GM10266 (cell line): ENCODE measurements around the gene VAMP2.

ENCODE experiments used
- DNase-seq: peaks from one replicate; pipeline ENCODE4 v3.0.0; 2012; ENCODE audit errors: extremely low spot score
- TF ChIP-seq, protein P1 (sequence below): IDR thresholded peaks from 2 replicates; pipeline ENCODE4 v1.5.1; 2012; ENCODE audit warnings: mild to moderate bottlenecking, low read depth; ENCODE audit not compliant: control insufficient read depth, insufficient read depth; ENCODE audit errors: missing control alignments

VAMP2 gene

DNA sequence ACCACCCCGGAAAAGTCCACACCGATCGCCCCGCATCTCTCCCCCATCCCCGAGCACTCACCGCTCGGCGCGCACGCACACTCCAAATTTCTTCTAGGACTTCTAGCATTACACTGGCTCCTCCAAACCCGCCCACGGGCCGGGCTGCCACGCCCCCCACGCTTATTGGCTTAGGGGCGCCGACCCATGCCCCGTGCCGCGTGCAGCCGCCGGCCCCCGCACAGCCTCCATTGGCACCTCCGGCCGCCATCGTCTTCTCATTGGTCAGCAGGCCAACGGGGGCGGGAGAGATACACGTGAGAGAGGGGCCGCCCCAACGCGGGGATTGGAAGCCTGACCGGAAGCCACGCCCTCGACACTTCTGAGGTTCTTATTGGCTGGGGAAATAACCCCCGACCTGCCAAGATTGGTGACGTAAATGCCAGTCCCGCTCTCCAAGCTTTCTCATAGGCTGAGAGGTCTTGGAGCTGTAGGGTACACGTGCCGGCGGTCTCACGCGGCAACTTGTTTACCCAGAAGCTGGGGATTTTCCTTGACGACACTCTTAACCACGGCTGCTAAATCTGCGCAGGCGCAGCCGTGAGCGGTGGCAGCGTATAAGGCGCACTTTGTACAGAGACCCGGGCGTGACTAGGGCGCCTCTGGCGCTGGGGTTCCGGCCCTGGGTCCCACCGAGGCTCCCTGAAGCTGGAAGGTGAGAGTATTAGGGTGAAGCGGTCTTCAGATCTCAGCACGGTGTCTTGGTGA, 6.3 kb downstream of the VAMP2 start:
- TF ChIP-seq, protein P1, sequence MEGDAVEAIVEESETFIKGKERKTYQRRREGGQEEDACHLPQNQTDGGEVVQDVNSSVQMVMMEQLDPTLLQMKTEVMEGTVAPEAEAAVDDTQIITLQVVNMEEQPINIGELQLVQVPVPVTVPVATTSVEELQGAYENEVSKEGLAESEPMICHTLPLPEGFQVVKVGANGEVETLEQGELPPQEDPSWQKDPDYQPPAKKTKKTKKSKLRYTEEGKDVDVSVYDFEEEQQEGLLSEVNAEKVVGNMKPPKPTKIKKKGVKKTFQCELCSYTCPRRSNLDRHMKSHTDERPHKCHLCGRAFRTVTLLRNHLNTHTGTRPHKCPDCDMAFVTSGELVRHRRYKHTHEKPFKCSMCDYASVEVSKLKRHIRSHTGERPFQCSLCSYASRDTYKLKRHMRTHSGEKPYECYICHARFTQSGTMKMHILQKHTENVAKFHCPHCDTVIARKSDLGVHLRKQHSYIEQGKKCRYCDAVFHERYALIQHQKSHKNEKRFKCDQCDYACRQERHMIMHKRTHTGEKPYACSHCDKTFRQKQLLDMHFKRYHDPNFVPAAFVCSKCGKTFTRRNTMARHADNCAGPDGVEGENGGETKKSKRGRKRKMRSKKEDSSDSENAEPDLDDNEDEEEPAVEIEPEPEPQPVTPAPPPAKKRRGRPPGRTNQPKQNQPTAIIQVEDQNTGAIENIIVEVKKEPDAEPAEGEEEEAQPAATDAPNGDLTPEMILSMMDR: peak; percentile 8

DNA sequence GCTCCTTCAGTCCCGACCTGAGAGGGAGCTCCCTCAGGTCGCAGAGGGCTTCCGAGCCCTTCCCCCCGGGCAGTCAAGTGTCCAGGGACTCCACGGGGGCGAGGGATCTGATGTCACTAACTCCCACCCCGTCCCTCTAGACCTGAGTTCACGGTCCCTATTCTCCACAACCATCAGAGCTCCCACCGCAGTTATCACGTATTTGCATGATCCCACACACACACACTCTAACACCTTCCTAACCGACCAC, 6.8 kb downstream of the VAMP2 start:
- DNase-seq: no peak
- TF ChIP-seq, protein P1: no peak

More for the DNA sequence above, 6.3 kb downstream of the VAMP2 start:
- DNase-seq: peak; percentile 97

GRCh38 chr17:8155231-8155995, 7.3 kb downstream of the VAMP2 start:
- DNase-seq: no peak
- TF ChIP-seq, protein P1: no peak

DNA sequence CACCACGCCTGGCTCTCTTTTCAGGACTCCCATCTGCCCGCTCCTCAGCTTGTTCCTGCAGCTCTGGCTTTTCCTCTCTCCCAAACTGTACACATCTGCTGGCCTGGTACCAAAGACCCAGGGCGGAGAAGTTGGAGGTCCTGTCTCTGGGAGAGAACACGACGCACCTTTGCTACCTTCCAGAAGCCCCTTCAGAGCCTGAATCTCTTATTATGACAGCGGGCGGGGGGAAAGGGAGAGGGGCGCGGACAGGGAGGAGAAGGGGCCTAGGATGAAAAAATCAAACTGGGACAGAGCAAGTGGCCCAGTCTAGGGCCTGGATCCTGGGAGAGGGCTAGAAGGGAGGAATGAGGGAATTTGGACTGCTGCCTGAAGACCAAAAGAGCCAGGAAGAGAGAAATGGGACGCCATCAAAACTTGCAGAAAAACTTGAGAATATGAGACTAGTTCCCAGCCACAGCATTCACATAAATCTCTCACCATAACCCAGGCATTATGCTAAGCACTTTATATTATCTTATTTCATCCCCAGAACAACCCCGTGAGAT, 8.1 kb downstream of the VAMP2 start:
- no peak for DNase-seq
- TF ChIP-seq, protein P1: no peak

- TF ChIP-seq, protein P1: no peak
- DNase-seq: peak; percentile 79
These were observed 8.7 kb downstream of the VAMP2 start for GRCh38 chr17:8153957-8154607.

- TF ChIP-seq, protein P1: no peak
- DNase-seq: peak; percentile 46
These were observed 9.2 kb downstream of the VAMP2 start for GRCh38 chr17:8153525-8153956.
